GM21526 (cell line): ENCODE data around the gene NISCH.

ENCODE experiments used
- ATAC-seq: cut with Tn5 transposase; IDR thresholded peaks from one replicate; pipeline ENCODE4 v1.9.1; 2021; ENCODE audit warnings: moderate library complexity; ENCODE audit not compliant: unreplicated experiment, low FRiP score

NISCH gene

GRCh38 chr3:52487788-52488691 lies 32.6 kb downstream of the NISCH start:
- no peak for ATAC-seq

- ATAC-seq: no peak
Observed at GRCh38 chr3:52488746-52489145, 33.3 kb downstream of the NISCH start.

- no peak for ATAC-seq
Observed at GRCh38 chr3:52489453-52489852, 34.0 kb downstream of the NISCH start.

GRCh38 chr3:52490035-52490938 lies 34.9 kb downstream of the NISCH start:
- no peak for ATAC-seq

GRCh38 chr3:52490939-52491526 lies 35.6 kb downstream of the NISCH start:
- no peak for ATAC-seq

- no peak for ATAC-seq
Observed at GRCh38 chr3:52492059-52492458, 36.7 kb downstream of the NISCH start.

GRCh38 chr3:52493232-52494017 lies 38.0 kb downstream of the NISCH start:
- no peak for ATAC-seq

GRCh38 chr3:52494445-52494844 lies 39.0 kb downstream of the NISCH start:
- ATAC-seq: no peak

GRCh38 chr3:52494886-52495495 lies 39.6 kb downstream of the NISCH start, which contains the start of gene STAB1:
TSS of gene STAB1 (plus strand) at chr3:52495338. CDS start at chr3:52495414, 76 bp downstream.
- no peak for ATAC-seq

- no peak for ATAC-seq
Observed at GRCh38 chr3:52495777-52496602, 40.6 kb downstream of the NISCH start.

- ATAC-seq: no peak
Observed at GRCh38 chr3:52498137-52499054, 43.0 kb downstream of the NISCH start.

GRCh38 chr3:52501046-52501445 lies 45.6 kb downstream of the NISCH start:
- ATAC-seq: no peak

- ATAC-seq: no peak
Observed at GRCh38 chr3:52502001-52502400, 46.6 kb downstream of the NISCH start.

GRCh38 chr3:52502808-52503350 lies 47.5 kb downstream of the NISCH start:
- ATAC-seq: no peak

GRCh38 chr3:52503788-52504424 lies 48.5 kb downstream of the NISCH start:
- no peak for ATAC-seq

- ATAC-seq: no peak
Observed at GRCh38 chr3:52504977-52505376, 49.6 kb downstream of the NISCH start.
